ENCODE results near the gene SPATA1.

SPATA1 gene

GRCh38 chr1:84550826-84551225 lies 44.6 kb downstream of the SPATA1 start:
- Histone ChIP-seq H3K9ac (ENCODE audit: low read length) (no peak overlapping the region), H3K4me1 (ENCODE audit: low read length) (no peaks in the 10 kb centered on the region), H3K4me2 (ENCODE audit: low read depth, low read length) (no peak overlapping the region), H3F3A (ENCODE audit: insufficient read depth, low read length) (no peaks in the 10 kb centered on the region), H3K27ac (ENCODE audit: low read length) (no peak overlapping the region), H3K9me2 (replicated peaks; ENCODE audit: insufficient read depth, low read length) (no peaks in the 10 kb centered on the region), H3K9me3 (replicated peaks; ENCODE audit: insufficient read depth, low read length) (no peaks in the 10 kb centered on the region), H3K27me3 (replicated peaks; ENCODE audit: insufficient read depth, low read length) (no peaks in the 10 kb centered on the region), H3K36me3 (replicated peaks; ENCODE audit: insufficient read depth, low read length) (no peaks in the 10 kb centered on the region), H3K79me2 (ENCODE audit: low read length) (no peaks in the 10 kb centered on the region), H3K4me3 (ENCODE audit: low read length) (no peak overlapping the region), H4K20me1 (ENCODE audit: insufficient read depth, low read length) (no peaks in the 10 kb centered on the region), H2AFZ (ENCODE audit: low read length) (no peak overlapping the region)
- no peak for TF ChIP-seq EZH2 (optimal IDR thresholded peaks at IDR 0.05; ENCODE audit: low read depth, low read length)
- TF ChIP-seq EZH2phosphoT487 (IDR thresholded peaks at IDR 0.05; ENCODE audit: low read length) = no peak
- TF ChIP-seq CTCF (IDR thresholded peaks at IDR 0.05; ENCODE audit: low read length) = no peak
- no peak for DNase-seq

- H3K9me2 ChIP-seq (replicated peaks; ENCODE audit: insufficient read depth, low read length) = no peaks in the 10 kb centered on the region
- H3K9ac ChIP-seq (ENCODE audit: low read length) = no peak overlapping the region
- H3K27ac ChIP-seq (ENCODE audit: low read length) = no peak overlapping the region
- no peaks in the 10 kb centered on the region for H3K4me1 ChIP-seq (ENCODE audit: low read length)
- no peak overlapping the region for H3K4me2 ChIP-seq (ENCODE audit: low read depth, low read length)
- H3K36me3 ChIP-seq (replicated peaks; ENCODE audit: insufficient read depth, low read length) = no peaks in the 10 kb centered on the region
- no peak overlapping the region for H2AFZ ChIP-seq (ENCODE audit: low read length)
- no peaks in the 10 kb centered on the region for H4K20me1 ChIP-seq (ENCODE audit: insufficient read depth, low read length)
- no peaks in the 10 kb centered on the region for H3K79me2 ChIP-seq (ENCODE audit: low read length)
- no peak for DNase-seq
- H3K9me3 ChIP-seq (replicated peaks; ENCODE audit: insufficient read depth, low read length) = no peaks in the 10 kb centered on the region
- H3K4me3 ChIP-seq (ENCODE audit: low read length) = no peak overlapping the region
- no peak for TF ChIP-seq CTCF (IDR thresholded peaks at IDR 0.05; ENCODE audit: low read length)
- no peak for TF ChIP-seq EZH2phosphoT487 (IDR thresholded peaks at IDR 0.05; ENCODE audit: low read length)
- no peak for TF ChIP-seq EZH2 (optimal IDR thresholded peaks at IDR 0.05; ENCODE audit: low read depth, low read length)
- H3K27me3 ChIP-seq (replicated peaks; ENCODE audit: insufficient read depth, low read length) = no peaks in the 10 kb centered on the region
- H3F3A ChIP-seq (ENCODE audit: insufficient read depth, low read length) = peaks cover 6% of the 10 kb centered on the region
Measured at GRCh38 chr1:84569216-84569615, 63.0 kb downstream of the SPATA1 start.

GRCh38 chr1:84570436-84571149 lies 64.4 kb downstream of the SPATA1 start:
- H3K36me3 ChIP-seq (replicated peaks; ENCODE audit: insufficient read depth, low read length) = no peaks in the 10 kb centered on the region
- no peak overlapping the region for H3K4me2 ChIP-seq (ENCODE audit: low read depth, low read length)
- peaks cover 6% of the 10 kb centered on the region for H3F3A ChIP-seq (ENCODE audit: insufficient read depth, low read length)
- H3K27me3 ChIP-seq (replicated peaks; ENCODE audit: insufficient read depth, low read length) = no peaks in the 10 kb centered on the region
- no peaks in the 10 kb centered on the region for H3K9me2 ChIP-seq (replicated peaks; ENCODE audit: insufficient read depth, low read length)
- no peak overlapping the region for H3K9ac ChIP-seq (ENCODE audit: low read length)
- DNase-seq = no peak
- no peaks in the 10 kb centered on the region for H3K4me1 ChIP-seq (ENCODE audit: low read length)
- TF ChIP-seq CTCF (IDR thresholded peaks at IDR 0.05; ENCODE audit: low read length) = no peak
- TF ChIP-seq EZH2 (optimal IDR thresholded peaks at IDR 0.05; ENCODE audit: low read depth, low read length) = no peak
- no peak for TF ChIP-seq EZH2phosphoT487 (IDR thresholded peaks at IDR 0.05; ENCODE audit: low read length)
- H3K79me2 ChIP-seq (ENCODE audit: low read length) = no peaks in the 10 kb centered on the region
- no peaks in the 10 kb centered on the region for H4K20me1 ChIP-seq (ENCODE audit: insufficient read depth, low read length)
- H3K27ac ChIP-seq (ENCODE audit: low read length) = no peak overlapping the region
- H3K4me3 ChIP-seq (ENCODE audit: low read length) = no peak overlapping the region
- H2AFZ ChIP-seq (ENCODE audit: low read length) = no peak overlapping the region
- no peaks in the 10 kb centered on the region for H3K9me3 ChIP-seq (replicated peaks; ENCODE audit: insufficient read depth, low read length)
